HEK293 (cell line): ENCODE measurements around the gene ZNF660.

ENCODE experiments used
- GFI1B ChIP-seq: fragments of 450-650 bp; formaldehyde crosslinking; IDR thresholded peaks from 2 replicates; pipeline ENCODE4 v1.5.1; 2016; ENCODE audit warnings: missing biosample characterization, missing genetic modification characterization
- GLI2 ChIP-seq: fragments of 450-650 bp; formaldehyde crosslinking; IDR thresholded peaks from 2 replicates; pipeline ENCODE4; 2017; ENCODE audit warnings: missing biosample characterization, missing genetic modification characterization, low read depth, borderline replicate concordance
- IKZF3 ChIP-seq: fragments of 450-650 bp; IDR thresholded peaks from 2 replicates; pipeline ENCODE4 v1.5.0; 2018; ENCODE audit warnings: missing biosample characterization, mild to moderate bottlenecking, missing genetic modification characterization, moderate library complexity
- KLF8 ChIP-seq: fragments of 450-650 bp; formaldehyde crosslinking; IDR thresholded peaks from 2 replicates; pipeline ENCODE4 v1.5.1; 2016; ENCODE audit warnings: missing biosample characterization, missing genetic modification characterization
- KLF9 ChIP-seq: fragments of 450-650 bp; formaldehyde crosslinking; IDR thresholded peaks from 2 replicates; pipeline ENCODE4 v1.5.1; 2016; ENCODE audit warnings: missing biosample characterization, missing genetic modification characterization, low read depth
- PBX3 ChIP-seq: sonication (generic); formaldehyde crosslinking; IDR thresholded peaks from 2 replicates; pipeline ENCODE4 v1.8.1; 2022; ENCODE audit warnings: mild to moderate bottlenecking, moderate library complexity, missing genetic modification reagents
- SP3 ChIP-seq: fragments of 450-650 bp; formaldehyde crosslinking; IDR thresholded peaks from 2 replicates; pipeline ENCODE4 v1.5.1; 2016; ENCODE audit warnings: missing biosample characterization, missing genetic modification characterization
- TRIM28 ChIP-seq: IDR thresholded peaks from 2 replicates; pipeline ENCODE4 v1.6.1; 2011; ENCODE audit warnings: low read length, control low read depth, borderline replicate concordance
- WT1 ChIP-seq: fragments of 450-650 bp; formaldehyde crosslinking; IDR thresholded peaks from 2 replicates; pipeline ENCODE4 v1.5.1; 2016; ENCODE audit warnings: missing biosample characterization, missing genetic modification characterization
- ZBTB1 ChIP-seq: fragments of 450-650 bp; formaldehyde crosslinking; IDR thresholded peaks from 2 replicates; pipeline ENCODE4 v1.5.1; 2016; ENCODE audit warnings: missing biosample characterization, missing genetic modification characterization
- ZBTB17 ChIP-seq: fragments of 450-650 bp; formaldehyde crosslinking; IDR thresholded peaks from 2 replicates; pipeline ENCODE4 v1.5.1; 2016; ENCODE audit warnings: missing biosample characterization, missing genetic modification characterization
- ZBTB26 ChIP-seq: fragments of 450-650 bp; formaldehyde crosslinking; optimal IDR thresholded peaks from 2 replicates; pipeline ENCODE3; 2016; ENCODE audit warnings: missing biosample characterization, mild to moderate bottlenecking, missing genetic modification characterization
- ZBTB8A ChIP-seq: fragments of 450-650 bp; formaldehyde crosslinking; IDR thresholded peaks from 2 replicates; pipeline ENCODE4 v1.5.1; 2016; ENCODE audit warnings: missing biosample characterization, missing genetic modification characterization
- ZEB2 ChIP-seq: fragments of 450-650 bp; formaldehyde crosslinking; IDR thresholded peaks from 2 replicates; pipeline ENCODE4 v1.5.1; 2016; ENCODE audit warnings: missing biosample characterization, missing genetic modification characterization
- ZFHX2 ChIP-seq: fragments of 450-650 bp; formaldehyde crosslinking; conservative IDR thresholded peaks from 2 replicates; pipeline ENCODE4 v1.5.1; 2016; ENCODE audit warnings: missing biosample characterization, missing genetic modification characterization
- ZFP41 ChIP-seq: fragments of 450-650 bp; formaldehyde crosslinking; IDR thresholded peaks from 2 replicates; pipeline ENCODE4 v1.5.1; 2016; ENCODE audit warnings: missing biosample characterization, missing genetic modification characterization, borderline replicate concordance
- ZFP69B ChIP-seq: fragments of 450-650 bp; formaldehyde crosslinking; IDR thresholded peaks from 2 replicates; pipeline ENCODE4 v1.5.1; 2016; ENCODE audit warnings: missing biosample characterization, missing genetic modification characterization
- ZNF266 ChIP-seq: fragments of 450-650 bp; formaldehyde crosslinking; IDR thresholded peaks from 2 replicates; pipeline ENCODE4 v1.5.1; 2016; ENCODE audit warnings: missing biosample characterization, missing genetic modification characterization, low read depth
- ZNF324 ChIP-seq: fragments of 450-650 bp; formaldehyde crosslinking; IDR thresholded peaks from 2 replicates; pipeline ENCODE4 v1.5.1; 2016; ENCODE audit warnings: missing biosample characterization, missing genetic modification characterization
- ZNF366 ChIP-seq: fragments of 450-650 bp; formaldehyde crosslinking; conservative IDR thresholded peaks from 2 replicates; pipeline ENCODE4 v1.5.1; 2016; ENCODE audit warnings: missing biosample characterization, missing genetic modification characterization
- ZNF426 ChIP-seq: fragments of 450-650 bp; formaldehyde crosslinking; IDR thresholded peaks from 2 replicates; pipeline ENCODE4 v1.5.1; 2017; ENCODE audit warnings: missing biosample characterization, missing genetic modification characterization, mild to moderate bottlenecking, inconsistent platforms, moderate library complexity
- ZNF510 ChIP-seq: fragments of 450-650 bp; formaldehyde crosslinking; IDR thresholded peaks from 2 replicates; pipeline ENCODE4 v1.5.1; 2018; ENCODE audit warnings: mild to moderate bottlenecking, missing genetic modification characterization, missing biosample characterization; ENCODE audit not compliant: insufficient replicate concordance
- ZNF518A ChIP-seq: fragments of 450-650 bp; formaldehyde crosslinking; conservative IDR thresholded peaks from 2 replicates; pipeline ENCODE4 v1.5.1; 2016; ENCODE audit warnings: low read depth, missing biosample characterization, missing genetic modification characterization
- ZNF544 ChIP-seq: fragments of 450-650 bp; formaldehyde crosslinking; IDR thresholded peaks from 2 replicates; pipeline ENCODE4 v1.5.0; 2017; ENCODE audit warnings: missing biosample characterization, missing genetic modification characterization
- ZNF560 ChIP-seq: fragments of 450-650 bp; formaldehyde crosslinking; IDR thresholded peaks from 2 replicates; pipeline ENCODE4 v1.5.1; 2017; ENCODE audit warnings: missing biosample characterization, missing genetic modification characterization, borderline replicate concordance
- ZNF561 ChIP-seq: fragments of 450-650 bp; IDR thresholded peaks from 2 replicates; pipeline ENCODE4 v1.5.1; 2018; ENCODE audit warnings: missing biosample characterization, missing genetic modification characterization, borderline replicate concordance
- ZNF580 ChIP-seq: fragments of 450-650 bp; formaldehyde crosslinking; IDR thresholded peaks from 2 replicates; pipeline ENCODE4 v1.5.1; 2016; ENCODE audit warnings: missing biosample characterization, missing genetic modification characterization
- ZNF621 ChIP-seq: fragments of 450-650 bp; formaldehyde crosslinking; IDR thresholded peaks from 2 replicates; pipeline ENCODE4 v1.5.1; 2017; ENCODE audit warnings: missing biosample characterization, missing genetic modification characterization
- ZNF629 ChIP-seq: fragments of 450-650 bp; formaldehyde crosslinking; IDR thresholded peaks from 2 replicates; pipeline ENCODE4 v1.5.1; 2017; ENCODE audit warnings: missing biosample characterization, missing genetic modification characterization
- ZNF660 ChIP-seq: fragments of 450-650 bp; IDR thresholded peaks from 2 replicates; pipeline ENCODE4 v1.5.1; 2018; ENCODE audit warnings: missing biosample characterization, mild to moderate bottlenecking, missing genetic modification characterization
- ZNF664 ChIP-seq: fragments of 450-650 bp; formaldehyde crosslinking; IDR thresholded peaks from 2 replicates; pipeline ENCODE4 v1.5.1; 2016; ENCODE audit warnings: missing biosample characterization, missing genetic modification characterization
- ZNF76 ChIP-seq: fragments of 450-650 bp; formaldehyde crosslinking; IDR thresholded peaks from 2 replicates; pipeline ENCODE4; 2016; ENCODE audit warnings: low read depth, missing biosample characterization, missing genetic modification characterization, borderline replicate concordance
- ZNF777 ChIP-seq: fragments of 450-650 bp; formaldehyde crosslinking; IDR thresholded peaks from 2 replicates; pipeline ENCODE4 v1.5.1; 2017; ENCODE audit warnings: missing biosample characterization, missing genetic modification characterization, borderline replicate concordance
- ZSCAN30 ChIP-seq: fragments of 450-650 bp; IDR thresholded peaks from 2 replicates; pipeline ENCODE4 v1.5.1; 2018; ENCODE audit warnings: missing biosample characterization, mild to moderate bottlenecking, missing genetic modification characterization, moderate library complexity

Gene ZNF660

GRCh38 chr3:44624749-44625480, 40.2 kb downstream of the ZNF660 start, which contains the start of gene ZNF197 (continued):
- TF ChIP-seq ZNF518A (tag by site-specific recombination) (peak; percentile 92), ZFP69B (tag by site-specific recombination) (no peak), ZNF76 (tag by site-specific recombination) (peak; percentile 49; the same call in 1 of the 2 replicates), ZBTB17 (tag by site-specific recombination) (peak; percentile 65; the same call in 1 of the 2 replicates), ZNF426 (tag by site-specific recombination) (no peak), WT1 (no peak), ZBTB26 (tag by site-specific recombination) (peak; percentile 48), ZNF560 (tag by site-specific recombination) (no peak), ZFP41 (tag by site-specific recombination) (no peak), ZSCAN30 (tag by site-specific recombination) (peak; percentile 46; the same call in 1 of the 2 replicates), ZEB2 (tag by site-specific recombination) (no peak), KLF9 (peak; percentile 65), GFI1B (tag by site-specific recombination) (no peak), ZNF510 (no peak), GLI2 (tag by site-specific recombination) (no peak), ZFHX2 (tag by site-specific recombination) (peak; percentile 29; the same call in 1 of the 2 replicates), ZNF266 (tag by site-specific recombination) (no peak), ZNF777 (tag by site-specific recombination) (no peak), ZNF660 (no peak; the same call in 1 of the 2 replicates), PBX3 (CRISPR knock-in tag) (no peak), ZBTB8A (peak; percentile 37; the same call in 1 of the 2 replicates), ZNF580 (peak; percentile 75; the same call in 1 of the 2 replicates), ZNF621 (tag by site-specific recombination) (no peak), ZNF629 (tag by site-specific recombination) (peak; percentile 17; the same call in 1 of the 2 replicates), ZNF561 (tag by site-specific recombination) (peak; percentile 46; the same call in 1 of the 2 replicates), KLF8 (tag by site-specific recombination) (peak; percentile 59), ZNF544 (tag by site-specific recombination) (no peak), ZNF366 (tag by site-specific recombination) (peak; percentile 36; the same call in 1 of the 2 replicates), ZBTB1 (tag by site-specific recombination) (no peak), SP3 (tag by site-specific recombination) (peak; percentile 47), ZNF664 (tag by site-specific recombination) (no peak), IKZF3 (peak; percentile 85), ZNF324 (tag by site-specific recombination) (no peak), TRIM28 (no peak)
